GM12872 (cell line): Measurements from ENCODE around the gene G6PC1.

ENCODE experiments used
- TF ChIP-seq, protein P1 (sequence below): IDR thresholded peaks from 3 replicates; pipeline ENCODE4 v1.5.1; 2011; ENCODE audit warnings: low read depth, mild to moderate bottlenecking, low read length, moderate library complexity; ENCODE audit not compliant: insufficient read depth

Gene G6PC1

GRCh38 chr17:42873315-42873714 is 27.3 kb upstream of the G6PC1 start:
- TF ChIP-seq, protein P1, sequence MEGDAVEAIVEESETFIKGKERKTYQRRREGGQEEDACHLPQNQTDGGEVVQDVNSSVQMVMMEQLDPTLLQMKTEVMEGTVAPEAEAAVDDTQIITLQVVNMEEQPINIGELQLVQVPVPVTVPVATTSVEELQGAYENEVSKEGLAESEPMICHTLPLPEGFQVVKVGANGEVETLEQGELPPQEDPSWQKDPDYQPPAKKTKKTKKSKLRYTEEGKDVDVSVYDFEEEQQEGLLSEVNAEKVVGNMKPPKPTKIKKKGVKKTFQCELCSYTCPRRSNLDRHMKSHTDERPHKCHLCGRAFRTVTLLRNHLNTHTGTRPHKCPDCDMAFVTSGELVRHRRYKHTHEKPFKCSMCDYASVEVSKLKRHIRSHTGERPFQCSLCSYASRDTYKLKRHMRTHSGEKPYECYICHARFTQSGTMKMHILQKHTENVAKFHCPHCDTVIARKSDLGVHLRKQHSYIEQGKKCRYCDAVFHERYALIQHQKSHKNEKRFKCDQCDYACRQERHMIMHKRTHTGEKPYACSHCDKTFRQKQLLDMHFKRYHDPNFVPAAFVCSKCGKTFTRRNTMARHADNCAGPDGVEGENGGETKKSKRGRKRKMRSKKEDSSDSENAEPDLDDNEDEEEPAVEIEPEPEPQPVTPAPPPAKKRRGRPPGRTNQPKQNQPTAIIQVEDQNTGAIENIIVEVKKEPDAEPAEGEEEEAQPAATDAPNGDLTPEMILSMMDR: 0 out of 3 replicates have a peak, but pooled peaks have one; percentile 20

DNA sequence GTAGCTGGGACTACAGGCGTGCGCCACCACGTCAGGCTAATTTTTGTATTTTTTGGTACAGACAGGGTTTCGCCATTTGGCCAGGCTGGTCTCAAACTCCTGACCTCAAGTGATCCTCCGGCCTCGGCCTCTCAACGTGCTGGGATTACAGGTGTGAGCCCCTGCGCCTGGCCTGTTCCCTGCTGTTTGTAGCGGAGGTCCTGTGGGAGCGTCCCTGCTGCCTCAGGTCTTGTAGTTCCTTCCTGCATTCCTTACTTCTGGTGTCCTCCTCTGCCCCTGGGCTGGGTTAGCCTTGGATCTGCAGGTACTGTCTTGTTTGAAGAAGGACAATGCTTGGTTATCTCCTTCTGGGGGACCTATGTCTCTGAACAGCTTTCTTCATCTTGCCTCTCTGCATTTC is 23.6 kb upstream of the G6PC1 start:
- TF ChIP-seq, protein P1: no peak

DNA sequence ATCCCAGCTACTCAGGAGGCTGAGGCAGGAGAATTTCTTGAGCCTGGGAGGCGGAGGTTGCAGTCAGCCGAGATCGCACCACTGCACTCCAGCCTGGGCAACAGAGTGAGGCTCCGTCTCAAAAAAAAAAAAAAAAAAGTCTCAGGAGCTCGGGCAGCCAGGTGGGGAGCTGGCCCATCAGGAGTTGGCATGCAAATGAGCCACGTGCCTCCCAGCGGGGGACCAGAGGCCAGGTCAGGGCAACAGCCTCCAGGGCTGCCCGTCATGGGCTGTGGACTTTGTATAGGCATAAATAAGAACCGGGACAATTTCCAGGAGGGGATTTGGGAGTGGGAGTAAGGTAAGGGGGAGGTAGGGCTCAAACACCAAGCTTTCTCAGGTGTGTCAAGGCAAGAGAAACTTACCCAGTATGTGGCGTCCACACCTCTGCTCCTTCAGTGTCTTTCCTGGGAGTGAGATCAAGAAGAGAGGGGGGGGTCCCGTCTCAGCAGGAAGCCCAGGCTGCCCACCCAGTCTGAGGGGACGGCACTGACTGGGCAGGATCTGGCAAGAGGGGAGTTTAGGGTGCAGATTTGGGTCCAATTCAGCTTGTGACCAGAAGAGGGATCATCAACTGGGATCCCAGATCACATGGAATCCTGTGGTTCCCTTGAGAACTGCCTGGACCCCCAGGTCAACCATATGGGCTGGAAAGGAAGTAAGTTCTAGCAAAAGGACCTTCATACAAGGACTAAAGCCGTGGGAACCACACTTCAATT is 22.3 kb upstream of the G6PC1 start:
- TF ChIP-seq, protein P1: no peak

GRCh38 chr17:42878924-42879595 is 21.5 kb upstream of the G6PC1 start:
- TF ChIP-seq, protein P1: no peak

DNA sequence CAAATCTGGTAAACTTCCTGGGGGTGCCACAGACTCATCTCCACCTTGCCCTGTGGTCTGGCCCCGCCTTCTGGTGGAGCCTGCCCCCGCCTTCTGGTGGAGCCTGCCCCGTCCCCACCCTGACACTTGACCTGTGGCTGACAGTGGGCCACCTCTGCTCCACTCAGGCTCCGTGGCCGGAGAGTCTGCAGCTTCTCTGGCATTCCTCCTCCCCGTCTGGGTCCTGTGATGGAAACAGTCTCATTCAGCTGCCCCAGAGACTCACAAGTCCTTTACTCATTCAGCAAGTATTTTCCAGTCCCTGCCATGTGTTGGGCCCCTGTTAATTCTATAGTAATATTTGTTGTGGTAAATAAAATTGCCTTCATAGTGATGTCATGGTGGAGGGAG is 21.0 kb upstream of the G6PC1 start:
- TF ChIP-seq, protein P1: no peak

DNA sequence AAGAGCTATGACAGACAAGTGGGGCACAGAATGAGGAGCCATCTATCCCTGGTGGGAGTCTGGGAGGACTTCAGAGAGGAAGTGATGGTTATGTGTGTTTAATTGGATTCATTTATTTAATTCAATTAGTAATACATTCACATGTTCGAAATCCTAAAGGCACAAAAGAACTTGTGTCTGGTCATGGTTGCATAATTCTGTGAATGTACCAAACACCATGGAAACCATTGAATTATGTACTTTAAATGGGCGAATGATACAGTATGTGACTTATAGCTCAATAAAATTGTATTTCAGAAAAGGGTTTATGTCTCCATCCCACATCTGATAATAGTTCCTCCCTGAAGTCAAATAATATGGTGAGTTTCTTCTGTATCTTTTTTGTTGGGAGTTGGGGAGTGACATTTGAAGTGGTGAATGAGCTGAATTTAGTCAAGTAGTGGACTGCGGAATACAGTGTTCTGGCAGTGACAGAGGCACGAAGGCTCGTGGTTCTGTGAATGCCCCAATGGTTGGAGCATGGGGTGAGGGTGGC is 19.8 kb upstream of the G6PC1 start:
- TF ChIP-seq, protein P1: no peak

GRCh38 chr17:42882166-42882565 is 18.4 kb upstream of the G6PC1 start:
- TF ChIP-seq, protein P1: no peak
